ENCODE data around the gene ISM2.

Gene ISM2

DNA sequence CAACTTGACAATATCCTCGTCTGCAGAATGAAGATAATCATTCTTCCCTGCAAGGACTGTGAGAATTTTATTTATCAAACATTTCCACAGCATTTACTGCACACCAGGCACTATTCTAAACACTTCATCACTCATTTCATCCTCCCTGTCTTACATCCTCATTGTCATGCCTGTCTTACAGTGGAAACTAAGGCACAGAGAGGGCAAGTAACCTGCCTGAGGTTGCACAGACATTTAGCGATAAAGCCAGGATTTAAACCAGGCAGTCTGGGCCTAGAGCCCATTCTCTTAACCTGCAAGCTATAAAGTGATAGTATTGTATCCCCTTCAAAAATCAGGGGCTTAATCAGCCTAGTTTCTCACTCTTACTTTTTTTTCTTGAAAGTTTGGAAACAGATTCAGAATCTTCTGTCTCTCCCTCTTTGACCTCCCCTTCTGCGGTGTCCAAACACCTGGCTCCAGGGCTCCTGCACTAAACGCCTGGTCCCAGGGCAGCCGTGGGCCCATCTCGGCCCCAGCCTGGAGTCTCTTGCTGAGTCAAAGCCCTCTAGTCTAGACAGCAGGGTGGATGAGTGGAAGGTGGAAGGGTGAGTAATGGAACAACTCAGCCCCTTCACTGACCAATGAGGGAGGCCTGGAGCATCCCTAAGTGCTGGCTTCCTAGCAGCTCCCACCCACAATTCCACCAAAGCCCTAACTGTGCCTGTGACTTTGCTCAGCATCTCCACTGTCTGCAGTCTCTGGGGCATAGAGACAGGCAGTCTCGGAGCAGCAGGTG lies 12.5 kb downstream of the ISM2 start:
- H3K27ac ChIP-seq (ENCODE audit: low read length): no peak overlapping the region
- H3K36me3 ChIP-seq (replicated peaks; ENCODE audit: insufficient read depth, low read length): no peaks in the 10 kb centered on the region
- no peak overlapping the region for H2AFZ ChIP-seq (ENCODE audit: low read length)
- no peaks in the 10 kb centered on the region for H3K9me3 ChIP-seq (replicated peaks; ENCODE audit: insufficient read depth, low read length)
- DNase-seq: no peak
- H3K27me3 ChIP-seq (replicated peaks; ENCODE audit: insufficient read depth, low read length): no peaks in the 10 kb centered on the region
- H3F3A ChIP-seq (ENCODE audit: insufficient read depth, low read length): no peaks in the 10 kb centered on the region
- H3K4me1 ChIP-seq (ENCODE audit: low read length): no peaks in the 10 kb centered on the region
- H3K9ac ChIP-seq (ENCODE audit: low read length): no peak overlapping the region
- H3K9me2 ChIP-seq (replicated peaks; ENCODE audit: insufficient read depth, low read length): no peaks in the 10 kb centered on the region
- no peaks in the 10 kb centered on the region for H3K79me2 ChIP-seq (ENCODE audit: low read length)
- H3K4me2 ChIP-seq (ENCODE audit: low read depth, low read length): no peak overlapping the region
- H3K4me3 ChIP-seq (ENCODE audit: low read length): no peak overlapping the region
- no peaks in the 10 kb centered on the region for H4K20me1 ChIP-seq (ENCODE audit: insufficient read depth, low read length)
- TF ChIP-seq EZH2phosphoT487 (IDR thresholded peaks at IDR 0.05; ENCODE audit: low read length): no peak
- TF ChIP-seq EZH2 (optimal IDR thresholded peaks at IDR 0.05; ENCODE audit: low read depth, low read length): no peak
- TF ChIP-seq CTCF (IDR thresholded peaks at IDR 0.05; ENCODE audit: low read length): no peak

- H3K9me2 ChIP-seq (replicated peaks; ENCODE audit: insufficient read depth, low read length): no peaks in the 10 kb centered on the region
- no peaks in the 10 kb centered on the region for H3K36me3 ChIP-seq (replicated peaks; ENCODE audit: insufficient read depth, low read length)
- no peak overlapping the region for H3K27ac ChIP-seq (ENCODE audit: low read length)
- H3K27me3 ChIP-seq (replicated peaks; ENCODE audit: insufficient read depth, low read length): no peaks in the 10 kb centered on the region
- no peaks in the 10 kb centered on the region for H3F3A ChIP-seq (ENCODE audit: insufficient read depth, low read length)
- H3K4me1 ChIP-seq (ENCODE audit: low read length): no peaks in the 10 kb centered on the region
- no peak overlapping the region for H3K9ac ChIP-seq (ENCODE audit: low read length)
- no peaks in the 10 kb centered on the region for H3K9me3 ChIP-seq (replicated peaks; ENCODE audit: insufficient read depth, low read length)
- TF ChIP-seq EZH2 (optimal IDR thresholded peaks at IDR 0.05; ENCODE audit: low read depth, low read length): no peak
- TF ChIP-seq CTCF (IDR thresholded peaks at IDR 0.05; ENCODE audit: low read length): no peak
- TF ChIP-seq EZH2phosphoT487 (IDR thresholded peaks at IDR 0.05; ENCODE audit: low read length): no peak
- H2AFZ ChIP-seq (ENCODE audit: low read length): no peak overlapping the region
- H3K4me2 ChIP-seq (ENCODE audit: low read depth, low read length): no peak overlapping the region
- no peaks in the 10 kb centered on the region for H4K20me1 ChIP-seq (ENCODE audit: insufficient read depth, low read length)
- H3K4me3 ChIP-seq (ENCODE audit: low read length): no peak overlapping the region
- no peaks in the 10 kb centered on the region for H3K79me2 ChIP-seq (ENCODE audit: low read length)
- DNase-seq: no peak
Observed at GRCh38 chr14:77485256-77485655, 13.4 kb downstream of the ISM2 start.

GRCh38 chr14:77482422-77482821 lies 16.2 kb downstream of the ISM2 start:
- Histone ChIP-seq H3K4me2 (ENCODE audit: low read depth, low read length) (no peak overlapping the region), H3K79me2 (ENCODE audit: low read length) (no peaks in the 10 kb centered on the region)
- no peak for DNase-seq

More at GRCh38 chr14:77482422-77482821, 16.2 kb downstream of the ISM2 start:
- H3K27me3 ChIP-seq (replicated peaks; ENCODE audit: insufficient read depth, low read length): no peaks in the 10 kb centered on the region
- H3K9me2 ChIP-seq (replicated peaks; ENCODE audit: insufficient read depth, low read length): no peaks in the 10 kb centered on the region
- no peak overlapping the region for H3K4me3 ChIP-seq (ENCODE audit: low read length)
- no peaks in the 10 kb centered on the region for H3F3A ChIP-seq (ENCODE audit: insufficient read depth, low read length)
- no peaks in the 10 kb centered on the region for H3K36me3 ChIP-seq (replicated peaks; ENCODE audit: insufficient read depth, low read length)
- no peak overlapping the region for H2AFZ ChIP-seq (ENCODE audit: low read length)
- H4K20me1 ChIP-seq (ENCODE audit: insufficient read depth, low read length): no peaks in the 10 kb centered on the region
- no peak overlapping the region for H3K27ac ChIP-seq (ENCODE audit: low read length)
- no peaks in the 10 kb centered on the region for H3K4me1 ChIP-seq (ENCODE audit: low read length)
- TF ChIP-seq CTCF (IDR thresholded peaks at IDR 0.05; ENCODE audit: low read length): no peak
- no peak for TF ChIP-seq EZH2 (optimal IDR thresholded peaks at IDR 0.05; ENCODE audit: low read depth, low read length)
- no peak for TF ChIP-seq EZH2phosphoT487 (IDR thresholded peaks at IDR 0.05; ENCODE audit: low read length)
- no peaks in the 10 kb centered on the region for H3K9me3 ChIP-seq (replicated peaks; ENCODE audit: insufficient read depth, low read length)
- H3K9ac ChIP-seq (ENCODE audit: low read length): no peak overlapping the region

Data from MM.1S (cell line).